Activated CD4-positive, alpha-beta T cell treated with anti-CD3 and anti-CD28 coated beads, Interleukin-2, amount 50 U/mL, for 4 hours (primary cell): ENCODE results near the gene CAST.

Source experiments
- DNase-seq, 2 experiments: peaks; one replicate each; pipeline ENCODE4 v3.0.0-alpha.2; 2020

The CAST gene

DNA sequence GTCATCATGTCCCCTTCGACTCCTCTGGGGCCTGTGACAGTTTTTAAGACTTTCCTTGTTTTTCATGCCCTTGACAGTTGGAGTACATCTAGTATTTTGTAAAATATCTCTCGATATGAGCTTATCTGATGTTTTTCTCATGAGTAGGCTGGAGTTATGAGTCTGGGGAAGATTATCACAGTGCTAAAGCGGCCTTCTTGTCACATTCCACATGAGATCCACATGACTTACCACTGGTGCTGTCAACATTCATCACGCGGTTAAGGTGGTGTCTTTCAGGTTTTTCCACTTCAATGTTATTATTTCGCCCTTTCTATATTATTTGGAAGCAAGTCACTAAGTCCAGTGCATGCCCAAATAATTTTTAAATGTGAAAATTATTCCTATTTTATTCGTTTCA is 17.1 kb upstream of the CAST start:
- no peak for DNase-seq

DNA sequence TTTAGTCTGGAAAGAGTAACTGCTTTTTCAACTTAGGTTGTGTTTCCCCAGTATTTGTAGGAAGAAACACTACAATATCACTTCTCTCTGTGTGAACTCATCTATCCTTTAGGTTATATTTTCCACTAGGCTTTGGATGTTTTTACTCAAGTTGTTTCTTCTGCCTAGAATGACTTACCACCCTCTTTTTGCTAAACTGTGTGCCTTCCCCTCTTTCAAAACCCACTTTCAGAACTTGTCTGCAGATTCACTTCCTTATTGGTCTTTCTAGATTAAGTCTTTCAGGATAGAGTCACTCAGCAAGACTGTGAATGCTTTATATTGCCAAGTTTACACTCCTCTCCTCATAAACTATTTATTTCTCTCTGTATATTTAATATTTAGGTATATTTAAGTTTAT is 14.2 kb upstream of the CAST start:
- DNase-seq = no peak

DNA sequence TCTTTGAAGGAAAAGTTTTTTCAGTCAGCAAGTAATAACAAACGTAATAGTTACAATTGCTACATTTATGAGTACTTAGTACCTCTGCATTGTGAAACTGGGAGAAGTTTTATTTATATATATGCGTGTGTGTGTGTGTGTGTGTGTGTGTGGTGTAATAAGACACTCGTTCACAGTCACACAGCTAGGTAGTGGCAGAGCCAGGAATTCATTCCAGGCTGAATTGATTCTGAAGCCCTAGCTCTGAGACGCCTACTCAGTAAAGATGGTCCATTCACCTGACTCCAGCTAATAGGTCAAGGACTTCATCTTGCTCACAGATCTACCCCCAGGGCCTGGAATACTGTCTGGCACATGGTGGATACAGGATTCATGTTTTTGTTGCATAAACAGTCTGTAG is 13.6 kb upstream of the CAST start:
- no peak for DNase-seq

DNA sequence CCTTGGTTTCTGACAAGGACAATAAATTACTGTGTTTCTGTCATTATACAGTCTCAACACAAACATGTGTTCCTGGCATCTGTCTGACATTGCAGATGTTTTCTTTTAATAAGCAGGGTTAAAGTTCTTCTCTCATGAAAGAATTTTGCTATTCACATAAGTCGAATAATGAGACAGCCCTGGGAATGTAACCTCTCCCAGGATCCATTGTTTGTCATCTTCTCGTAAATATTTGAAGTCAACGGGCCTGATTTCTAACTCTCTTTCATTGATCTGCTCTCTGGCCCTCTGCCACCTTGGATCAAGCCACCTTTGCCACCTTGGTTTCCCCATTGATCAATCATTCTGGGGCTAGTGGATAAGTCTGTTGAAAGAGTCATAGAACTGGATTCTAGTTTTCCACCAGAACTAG is 12.9 kb upstream of the CAST start:
- DNase-seq = no peak

DNA sequence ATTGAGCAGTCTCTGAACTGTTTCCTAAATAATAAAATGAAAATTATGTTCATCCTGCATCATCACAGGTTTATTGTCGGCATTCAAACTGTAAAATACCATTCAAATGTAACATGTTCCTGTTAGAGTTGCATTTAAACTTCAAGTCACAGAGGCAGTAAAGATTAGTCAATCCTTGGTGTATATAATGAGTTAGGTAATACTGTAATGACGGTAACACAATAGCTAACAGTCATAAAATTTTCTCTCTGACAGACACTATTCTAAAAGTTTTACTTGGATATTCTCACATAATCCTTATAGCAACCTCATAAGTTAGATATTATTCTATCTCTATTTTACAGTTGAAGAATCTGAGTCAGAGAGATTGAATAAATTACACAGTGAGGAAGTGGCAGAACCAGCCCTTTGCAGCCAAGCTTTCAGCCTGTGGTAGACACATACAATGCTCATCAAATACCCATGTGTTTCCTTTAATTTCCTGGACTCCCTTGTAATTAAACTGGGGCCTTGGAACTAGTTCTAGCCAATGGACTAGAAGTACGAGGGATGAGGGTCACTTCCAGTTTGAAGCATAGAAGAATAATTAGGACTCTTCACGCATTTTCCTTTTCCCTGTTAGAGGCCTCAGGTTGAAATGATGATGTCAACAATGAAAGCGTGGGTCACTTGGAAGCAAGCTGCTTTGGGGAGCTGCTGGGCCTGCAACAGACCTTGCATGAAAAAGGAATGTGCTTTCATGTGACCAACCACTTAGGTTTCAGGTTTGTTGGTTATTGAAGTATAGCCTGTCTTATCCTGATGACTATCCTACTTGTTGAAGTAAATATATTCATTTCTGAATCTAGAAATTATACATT is 12.3 kb upstream of the CAST start:
- no peak for DNase-seq

DNA sequence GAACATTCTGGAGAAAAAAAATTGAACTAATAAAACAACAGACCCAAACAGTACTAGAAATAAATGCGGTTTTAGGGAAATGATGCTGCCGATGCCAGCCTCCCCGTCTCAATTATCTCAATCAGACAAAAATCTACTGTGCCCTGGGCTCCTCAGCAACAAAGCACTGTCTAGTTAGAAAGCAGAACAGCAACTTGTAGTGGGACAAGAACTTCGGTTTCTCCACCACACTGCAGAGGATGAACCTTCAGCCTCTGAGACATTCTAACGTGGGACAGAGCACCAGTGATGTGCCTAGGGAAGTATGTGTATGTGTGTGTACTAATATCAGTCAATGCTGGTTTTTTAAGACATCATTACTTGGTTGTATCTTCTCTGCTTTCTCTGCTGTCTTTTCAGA is 11.1 kb upstream of the CAST start:
- no peak for DNase-seq

DNA sequence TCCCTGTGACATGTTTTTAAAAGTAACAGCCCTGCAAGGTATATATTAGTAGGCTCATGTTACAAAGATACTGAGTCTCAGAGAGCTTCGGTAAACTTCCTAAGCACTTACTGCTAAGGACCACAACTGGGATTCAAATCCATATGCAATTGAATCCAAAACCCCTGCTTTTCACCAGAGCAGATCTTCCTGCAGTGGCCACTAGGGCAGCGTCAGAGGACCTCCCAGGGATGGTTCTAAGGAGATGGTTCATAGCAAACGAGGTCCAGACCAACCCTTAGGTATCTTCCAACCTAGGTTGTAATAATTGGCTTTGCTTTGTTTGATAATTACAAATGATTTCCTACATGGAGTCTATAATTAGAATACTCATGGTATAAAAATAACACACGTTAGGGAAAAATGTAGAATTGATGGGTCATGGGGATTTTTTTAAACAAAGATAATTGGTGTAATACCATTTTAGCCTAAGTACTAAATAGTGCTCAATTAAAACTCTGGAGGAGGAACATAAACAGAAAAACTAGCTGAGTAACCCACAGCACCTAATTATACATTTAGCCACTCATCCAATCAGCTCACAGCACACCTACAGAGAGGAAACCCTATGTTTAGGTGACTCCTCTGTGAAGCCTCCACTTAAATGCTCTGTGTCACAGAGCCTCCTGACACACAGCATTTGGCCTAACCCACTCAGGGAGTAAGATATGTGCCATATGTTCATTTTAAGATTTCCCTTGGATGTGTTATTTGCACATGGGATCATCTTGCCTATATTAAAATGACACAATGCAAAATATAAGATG is 10.0 kb upstream of the CAST start:
- peak in 1 of 2 experiments; percentile 3 for DNase-seq

DNA sequence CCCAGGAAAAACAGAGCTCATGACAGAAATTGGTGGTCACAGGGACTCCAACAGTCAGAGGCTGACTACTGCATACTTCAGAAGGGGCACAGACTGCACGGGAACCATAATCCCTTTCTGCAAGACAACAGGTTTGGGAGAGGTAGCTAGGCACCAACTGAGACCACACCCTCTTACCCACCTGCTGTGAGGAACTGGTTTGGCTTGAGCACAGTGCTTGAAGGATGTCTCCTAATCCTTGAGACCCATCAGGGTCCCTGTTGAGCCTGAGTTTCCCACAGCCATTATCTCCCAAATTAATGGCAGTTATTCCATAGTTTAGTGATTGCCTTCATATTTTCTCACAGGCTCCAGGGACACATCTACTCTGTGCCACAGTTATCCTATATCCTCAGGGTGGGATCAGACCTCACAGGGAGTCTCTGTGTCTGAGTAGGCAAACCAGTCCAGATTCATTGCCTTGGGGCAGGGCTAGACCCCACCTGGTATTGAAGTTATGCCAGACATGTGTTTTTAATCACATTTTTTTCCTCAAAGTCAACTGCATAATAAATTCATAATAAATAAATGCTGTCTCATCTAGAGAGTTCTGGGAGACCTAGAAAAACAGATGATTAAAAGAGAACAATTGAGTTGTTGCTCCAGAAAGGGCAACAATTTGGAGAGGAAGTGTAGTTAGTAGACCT is 9.3 kb upstream of the CAST start:
- no peak for DNase-seq

DNA sequence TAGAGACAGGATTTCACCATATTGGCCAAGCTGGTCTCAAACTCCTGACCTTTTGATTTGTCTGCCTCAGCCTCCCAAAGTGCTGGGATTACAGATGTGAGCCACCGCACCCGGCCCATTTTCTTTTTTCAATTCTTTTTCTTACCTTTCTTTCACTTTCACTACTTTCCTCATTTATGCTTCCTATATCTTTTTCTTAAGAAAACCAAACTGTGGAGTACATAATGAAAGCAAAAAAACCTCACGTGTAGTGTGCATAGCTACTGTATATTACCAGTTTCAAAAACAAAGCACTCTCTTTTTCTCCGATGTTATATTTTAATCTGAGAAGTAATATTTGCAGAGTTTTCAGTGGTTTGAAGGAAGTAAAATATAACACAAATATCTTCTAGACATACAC is 8.0 kb upstream of the CAST start:
- no peak for DNase-seq

DNA sequence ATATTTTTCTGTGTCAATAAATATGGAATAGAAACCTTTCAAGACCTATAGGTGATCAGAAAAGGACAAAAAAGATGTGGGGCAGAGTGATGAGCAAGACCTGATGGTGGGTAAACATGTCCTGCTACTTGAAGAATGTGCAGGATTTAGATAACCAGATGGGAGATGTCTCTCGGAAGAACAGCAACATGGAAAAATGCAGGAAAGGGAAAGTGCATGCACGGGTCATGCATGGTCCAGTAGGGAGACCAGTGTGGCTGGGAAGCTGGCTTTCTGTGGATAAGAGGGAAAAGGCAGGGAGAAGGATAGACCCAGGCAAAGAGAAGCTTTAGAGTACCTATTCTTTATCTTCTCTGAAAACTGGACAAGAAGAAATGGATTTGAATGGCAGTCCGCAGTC is 7.1 kb upstream of the CAST start:
- no peak for DNase-seq

DNA sequence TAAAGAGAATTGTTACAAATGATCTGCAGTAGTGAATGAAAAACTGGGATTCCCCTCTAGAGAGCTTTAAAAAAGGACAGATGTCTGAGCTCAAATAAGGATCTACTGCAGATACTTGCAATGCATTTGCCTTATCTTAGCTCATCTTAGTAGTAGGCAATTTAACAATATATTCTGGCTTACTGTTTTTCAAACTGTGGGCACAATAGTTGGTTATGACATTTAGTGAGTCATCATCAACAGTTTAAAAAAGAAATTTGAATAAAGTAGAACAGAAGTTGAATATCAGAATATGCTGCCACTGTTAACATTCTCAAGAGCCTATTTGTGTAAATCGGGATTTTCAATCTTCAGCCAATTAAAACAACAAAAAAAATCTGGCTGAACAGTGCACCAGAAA is 6.7 kb upstream of the CAST start:
- no peak for DNase-seq

DNA sequence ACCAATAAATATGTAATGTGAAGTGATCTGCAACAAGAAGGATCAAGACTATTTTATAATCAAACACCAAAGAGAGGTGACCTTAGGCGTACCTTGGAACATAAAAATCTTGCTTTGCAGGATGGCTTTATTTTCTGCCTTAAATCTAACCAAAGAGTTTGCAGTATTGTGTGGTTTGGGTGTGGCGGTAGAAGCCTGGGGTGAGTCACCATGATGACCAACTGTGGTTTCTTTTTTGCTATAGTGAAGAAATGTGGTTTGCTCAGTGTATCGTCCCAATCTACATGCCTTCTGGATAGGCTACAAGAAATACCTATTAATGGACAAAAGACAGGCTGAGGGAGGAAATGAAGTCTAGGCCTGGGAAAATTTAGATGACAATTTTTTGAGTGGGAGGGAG is 5.1 kb upstream of the CAST start:
- peak; percentile 10 to 17 for DNase-seq

DNA sequence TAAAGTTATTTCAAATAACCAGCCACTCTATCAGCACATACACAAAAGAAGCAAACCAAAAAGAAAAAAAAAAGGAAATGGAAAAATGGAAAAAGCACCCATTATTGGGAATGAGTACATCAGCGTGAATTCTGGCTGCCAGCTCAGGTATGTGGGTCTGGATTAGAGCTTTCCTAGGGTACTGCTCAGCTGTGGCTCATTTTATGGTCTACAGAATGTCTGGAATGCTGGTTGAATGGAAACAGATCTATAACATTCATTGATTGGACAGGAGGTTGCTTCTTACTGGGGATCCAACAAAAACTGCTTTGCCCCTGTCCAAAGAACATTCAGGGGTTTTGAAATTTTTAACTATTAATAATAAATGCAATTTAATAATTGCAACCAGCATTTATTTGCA is 3.9 kb upstream of the CAST start:
- no peak for DNase-seq

DNA sequence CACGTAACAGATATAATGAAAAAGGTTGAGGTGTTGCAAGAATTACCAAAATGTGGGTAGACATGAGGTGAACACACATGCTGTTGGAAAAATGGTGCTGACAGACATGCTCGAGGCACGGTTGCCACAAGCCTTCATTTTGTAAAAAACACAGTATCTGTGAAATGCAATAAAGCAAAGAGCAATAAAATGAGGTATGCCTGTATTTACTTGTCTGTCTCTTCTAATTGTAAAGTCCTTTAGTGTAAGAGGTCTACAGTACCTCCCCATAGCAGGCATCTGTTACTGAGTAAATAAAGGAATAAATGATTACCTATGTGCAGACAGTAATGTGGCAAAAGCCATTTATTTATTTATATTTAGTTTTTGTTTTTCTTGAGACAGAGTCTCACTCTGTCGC is 3.0 kb upstream of the CAST start:
- DNase-seq = no peak

DNA sequence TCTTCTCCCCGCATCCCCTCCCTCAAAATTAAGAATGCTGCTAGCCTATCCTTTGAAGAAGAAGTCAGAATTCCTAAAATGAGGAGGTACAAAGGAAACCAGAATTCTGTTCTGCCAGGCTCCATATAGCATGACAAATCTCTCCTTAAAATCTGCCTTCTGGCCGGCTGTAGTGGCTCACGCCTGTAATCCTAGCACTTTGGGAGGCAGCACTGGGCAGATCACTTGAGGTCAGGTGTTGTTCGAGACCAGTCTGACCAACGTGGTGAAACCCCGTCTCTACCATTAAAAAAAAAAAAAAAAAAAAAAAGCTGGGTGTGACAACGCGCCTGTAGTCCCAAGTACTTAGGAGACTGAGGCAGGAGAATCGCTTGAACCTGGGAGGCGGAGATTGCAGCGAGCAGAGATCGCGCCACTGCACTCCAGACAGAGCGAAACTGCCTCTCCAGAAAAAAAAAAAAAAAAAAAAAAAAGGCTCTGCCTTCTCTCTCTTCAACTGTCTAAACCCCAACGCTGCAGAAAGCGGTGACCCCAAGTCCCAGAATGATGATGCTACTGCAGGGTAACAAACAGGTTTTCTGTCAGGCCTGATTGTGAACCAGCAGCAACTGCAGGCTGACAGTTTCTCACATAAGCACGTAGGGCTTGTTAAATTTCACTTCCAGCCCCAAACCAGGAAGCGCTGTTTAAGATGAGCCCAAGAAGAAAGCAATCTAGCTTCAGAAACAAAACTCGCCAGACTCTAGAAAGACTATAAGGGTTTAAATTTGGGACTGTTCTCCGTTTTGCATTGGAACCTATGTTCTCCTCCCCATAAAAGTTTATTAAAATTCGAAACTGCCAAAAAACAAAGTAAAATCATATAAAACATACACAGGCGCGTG is 963 bp upstream of the CAST start:
- peak; percentile 9 for DNase-seq

DNA sequence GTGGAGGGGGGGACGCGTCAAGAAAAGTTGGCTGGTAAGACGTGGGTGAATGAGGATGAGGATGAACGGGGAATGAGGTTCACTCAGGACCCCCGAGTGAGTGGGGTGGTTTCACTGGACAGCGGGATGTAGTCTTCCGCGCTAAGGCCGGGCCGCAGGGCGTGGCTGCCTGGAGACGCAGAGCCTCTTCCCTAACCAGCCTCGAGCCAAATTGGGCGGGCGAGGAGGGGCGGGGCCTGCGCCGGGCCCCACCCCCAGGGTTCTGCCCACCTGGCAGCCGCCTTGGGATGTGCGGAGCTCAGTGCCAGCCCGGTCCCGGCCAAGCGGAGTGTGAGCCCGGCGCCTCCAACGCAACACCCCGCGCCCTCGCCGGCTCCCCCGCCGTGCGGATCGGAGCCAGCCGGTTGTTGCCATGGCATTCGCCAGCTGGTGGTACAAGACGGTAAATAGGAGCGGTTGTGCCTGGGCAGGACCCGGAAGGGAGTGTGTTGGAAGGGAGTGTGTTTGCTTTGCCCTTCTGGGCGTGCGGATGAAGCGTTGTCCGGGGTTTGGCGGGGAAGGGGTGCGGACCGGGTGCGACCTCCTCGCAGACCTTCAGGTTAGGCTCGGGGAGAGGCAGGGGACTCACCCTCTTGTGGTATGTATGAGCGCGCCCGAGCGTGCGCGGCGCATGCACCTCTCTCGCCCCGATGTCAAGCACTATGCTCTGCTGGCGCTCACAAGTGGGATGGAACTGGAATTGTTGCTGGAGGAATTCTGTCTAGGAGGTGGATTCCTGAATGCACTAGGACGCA is 746 bp downstream of the CAST start:
- DNase-seq = peak; percentile 72 to 74

DNA sequence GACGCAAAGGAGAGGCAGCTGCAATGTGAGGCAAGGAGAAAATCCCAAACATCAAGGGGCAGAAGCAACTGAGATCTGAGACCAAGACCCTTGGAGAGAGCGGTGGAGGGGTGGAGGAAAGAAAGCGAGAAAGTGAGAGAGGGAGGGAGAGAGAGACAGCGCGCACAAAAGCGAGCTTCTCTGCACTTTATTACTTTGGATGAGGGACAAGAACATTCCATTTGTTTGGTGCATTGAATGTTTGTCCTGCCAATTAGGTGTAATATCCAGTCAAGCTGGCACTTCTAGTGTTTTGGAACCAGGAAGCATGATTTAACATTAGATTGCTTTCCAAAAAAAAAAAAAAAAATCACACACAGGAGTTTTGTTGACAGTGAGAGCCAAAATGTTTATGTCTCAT is 1.4 kb downstream of the CAST start:
- no peak for DNase-seq

DNA sequence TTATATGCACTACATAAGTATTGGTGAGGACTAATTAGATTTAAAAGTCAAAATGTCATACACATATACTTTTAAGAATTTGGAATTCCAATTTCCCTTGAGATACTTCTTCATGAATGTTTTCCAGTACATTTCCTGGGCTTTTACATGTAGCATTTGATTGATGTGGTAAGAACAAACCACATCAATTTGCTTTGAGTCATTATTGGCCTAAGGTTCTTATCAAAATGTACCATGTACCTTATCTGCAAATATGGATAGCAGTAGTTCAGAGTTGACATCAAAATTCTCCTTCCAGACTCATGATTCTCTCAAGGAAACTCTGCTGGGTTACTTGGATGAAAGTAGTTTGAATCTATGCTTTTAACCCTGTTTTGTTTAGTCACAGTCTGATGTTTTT is 2.5 kb downstream of the CAST start:
- no peak for DNase-seq

DNA sequence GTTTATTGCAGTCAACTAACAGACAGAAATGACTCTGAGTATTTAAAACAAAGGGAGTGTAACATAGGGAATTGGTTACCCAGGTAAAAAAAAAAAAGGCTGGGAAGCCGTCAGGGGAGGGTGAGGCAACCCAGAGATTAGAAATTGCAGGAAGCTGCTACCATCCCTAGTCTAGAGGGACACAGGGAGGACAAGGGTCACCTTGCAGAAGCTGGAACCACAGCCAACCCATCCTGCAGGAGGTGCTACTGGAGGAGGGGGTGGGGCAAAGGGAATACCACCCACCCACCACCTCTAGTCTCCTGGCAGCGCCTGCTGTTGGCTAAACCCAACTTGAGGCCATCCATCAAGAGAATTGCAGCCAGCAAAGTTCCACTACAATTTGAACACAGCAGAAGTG is 6.5 kb downstream of the CAST start:
- DNase-seq = no peak

DNA sequence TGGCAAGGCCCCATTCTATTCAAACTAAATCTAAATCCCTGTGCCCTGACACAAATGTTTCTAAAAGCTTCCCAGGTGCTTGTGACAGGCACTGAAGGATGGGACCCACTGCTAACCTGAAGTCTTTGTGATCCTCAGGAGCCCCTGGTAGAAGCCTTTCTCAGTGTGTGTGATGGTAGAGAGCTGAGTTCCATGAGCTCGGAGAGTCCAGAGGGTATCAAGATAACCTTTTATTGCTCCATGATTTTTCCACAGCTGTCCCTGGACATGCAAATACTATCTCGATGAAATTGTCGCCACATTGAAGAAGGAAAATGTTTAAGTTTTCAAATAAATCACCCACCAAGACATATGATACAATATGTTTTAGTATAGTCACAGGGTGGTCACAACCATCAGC is 7.7 kb downstream of the CAST start:
- no peak for DNase-seq

DNA sequence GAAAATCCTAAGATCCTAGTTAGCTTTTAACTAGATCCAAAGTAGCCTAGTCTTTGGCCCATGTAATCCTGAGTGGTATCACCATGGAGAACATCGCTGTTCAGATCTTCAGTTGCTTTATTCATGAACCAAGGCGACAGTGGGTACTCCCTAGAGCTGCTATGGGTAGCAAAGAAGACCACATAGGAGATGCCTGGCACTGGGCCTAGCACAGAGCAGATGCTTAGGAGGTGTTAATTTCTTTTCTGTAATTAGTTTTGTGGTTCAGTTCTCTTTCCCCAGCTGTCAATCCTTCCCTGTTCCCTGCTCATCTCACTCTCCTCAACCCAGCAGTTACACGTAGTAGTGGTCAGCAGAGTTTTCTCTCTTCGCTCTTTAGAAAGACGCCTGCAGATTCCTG is 9.3 kb downstream of the CAST start:
- no peak for DNase-seq

DNA sequence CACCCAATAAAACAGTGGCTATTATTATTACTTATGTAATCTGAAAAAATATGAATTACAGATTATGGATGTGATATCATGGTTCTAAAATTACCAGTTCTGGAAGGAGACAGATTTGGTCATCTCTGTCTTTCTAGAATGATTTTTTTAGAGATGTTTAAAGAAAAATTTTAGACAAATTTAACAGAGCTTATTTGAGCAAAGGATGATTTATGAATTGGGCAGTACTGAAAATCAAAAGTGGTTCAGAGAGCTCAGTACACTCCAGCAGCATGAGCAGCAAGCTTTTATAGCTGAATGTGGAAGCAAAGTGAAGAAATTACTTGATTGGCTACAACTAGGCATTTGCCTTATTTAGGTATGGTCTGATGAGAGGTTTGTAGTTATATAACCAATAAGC is 11.0 kb downstream of the CAST start:
- DNase-seq = no peak
